HTR-8/SVneo (cell line): ENCODE data around the gene STRADB.
A peak's percentile ranks its signal among the peaks of the same experiment; 100 is the strongest.
"Not testable (repeated sequence)": the region's sequence is repeated elsewhere in the genome, so short reads cannot be mapped to it uniquely, and the experiment has no call there.

ENCODE experiments used
- DNase-seq: peaks from one replicate; pipeline ENCODE4 v3.0.0; 2011; ENCODE audit warnings: low spot score, mixed read lengths; ENCODE audit not compliant: insufficient read length
- FAIRE-seq: peaks from 2 replicates; lab custom pipeline; 2011; peaks lifted over from hg19 to GRCh38; lab: Jason Lieb, UNC

Gene STRADB

GRCh38 chr2:201451292-201452057 is at the start of gene STRADB, which contains the start of gene TRAK2:
Gene STRADB, plus strand, starts transcription at chr2:201451740. Its CDS starts 3,101 bp downstream, at chr2:201454841.
Gene TRAK2, minus strand, starts transcription at chr2:201451458. Its CDS starts 30,951 bp downstream, at chr2:201420507.
- DNase-seq (peak; percentile 91), FAIRE-seq (peak; percentile 90)

- FAIRE-seq (no peak), DNase-seq (no peak)
Measured at GRCh38 chr2:201401815-201402214, 49.7 kb upstream of the STRADB start.

GRCh38 chr2:201402651-201403562 is 48.6 kb upstream of the STRADB start:
- no peak for DNase-seq
- FAIRE-seq, result no peak

GRCh38 chr2:201403880-201404279 is 47.7 kb upstream of the STRADB start:
- FAIRE-seq, result peak; percentile 13
- no peak for DNase-seq

- FAIRE-seq (no peak), DNase-seq (no peak)
Measured at GRCh38 chr2:201404699-201405280, 46.8 kb upstream of the STRADB start.

DNA sequence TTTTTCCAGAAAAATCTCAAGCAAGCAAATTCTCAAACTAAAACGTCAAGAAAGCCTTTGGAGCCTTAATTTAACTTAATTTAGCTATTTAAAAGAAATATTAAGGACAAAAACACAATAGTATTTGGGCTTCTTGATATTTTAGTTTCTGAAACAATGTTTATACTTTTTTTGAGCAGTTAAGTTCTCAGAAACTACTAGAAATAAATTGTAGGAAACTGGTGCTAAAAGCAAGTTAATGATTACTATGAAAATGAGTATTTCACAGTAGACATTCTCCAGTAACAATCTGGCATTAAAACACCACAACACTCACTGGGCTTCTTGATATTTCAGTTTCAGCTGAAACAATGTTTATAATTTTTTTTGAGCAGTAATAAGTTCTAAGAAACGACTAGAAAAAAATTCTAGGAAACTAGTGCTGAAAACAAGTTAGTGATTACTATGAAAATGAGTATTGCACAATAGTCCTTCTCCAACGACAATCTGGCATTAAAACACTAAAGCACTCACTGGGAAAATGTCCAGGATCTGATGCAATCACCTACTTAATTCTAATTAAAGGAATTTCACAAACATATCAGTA is 45.4 kb upstream of the STRADB start:
- FAIRE-seq (no peak), DNase-seq (no peak)

DNA sequence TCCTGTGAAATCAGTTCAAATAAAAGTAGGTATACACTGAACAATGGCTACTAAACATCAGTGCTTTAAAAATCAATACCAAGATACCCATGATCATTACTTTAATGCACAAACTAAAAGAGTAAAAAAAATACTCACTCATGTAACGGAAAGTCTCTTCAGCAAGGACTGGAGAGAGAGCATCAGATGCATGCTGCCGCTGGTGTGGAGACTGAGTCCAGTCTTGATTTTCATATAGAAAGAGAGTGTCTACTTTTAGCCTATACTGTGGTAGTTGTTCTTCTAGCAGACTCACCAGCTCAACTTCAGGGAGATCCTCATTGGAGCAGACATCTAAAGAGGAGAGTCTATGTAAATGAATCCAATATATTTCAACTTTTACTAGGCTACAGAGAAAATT is 44.3 kb upstream of the STRADB start:
- DNase-seq (no peak), FAIRE-seq (no peak)

- no peak for FAIRE-seq
- DNase-seq, result no peak
Measured at GRCh38 chr2:201408931-201409330, 42.6 kb upstream of the STRADB start.

DNA sequence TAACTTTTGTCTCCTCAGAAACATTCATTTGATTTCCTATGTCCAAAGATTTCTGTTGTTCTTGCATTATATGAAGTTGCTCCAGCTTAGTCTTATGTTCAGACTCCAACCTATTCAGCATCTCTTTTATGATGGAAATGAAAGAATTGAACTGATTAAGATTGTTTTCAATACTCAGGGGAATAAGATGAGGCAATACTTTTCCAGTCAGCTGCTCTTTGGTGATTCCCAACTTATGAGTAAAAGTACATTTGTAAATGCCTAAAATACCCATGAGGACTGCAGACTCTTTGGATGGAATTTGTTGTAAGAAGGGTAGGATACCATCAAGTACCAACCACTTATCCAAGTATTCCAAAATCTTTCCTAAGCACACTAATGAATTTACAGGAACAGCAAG is 40.1 kb upstream of the STRADB start:
- FAIRE-seq (no peak), DNase-seq (no peak)

GRCh38 chr2:201413143-201413542 is 38.4 kb upstream of the STRADB start:
- no peak for FAIRE-seq

DNA sequence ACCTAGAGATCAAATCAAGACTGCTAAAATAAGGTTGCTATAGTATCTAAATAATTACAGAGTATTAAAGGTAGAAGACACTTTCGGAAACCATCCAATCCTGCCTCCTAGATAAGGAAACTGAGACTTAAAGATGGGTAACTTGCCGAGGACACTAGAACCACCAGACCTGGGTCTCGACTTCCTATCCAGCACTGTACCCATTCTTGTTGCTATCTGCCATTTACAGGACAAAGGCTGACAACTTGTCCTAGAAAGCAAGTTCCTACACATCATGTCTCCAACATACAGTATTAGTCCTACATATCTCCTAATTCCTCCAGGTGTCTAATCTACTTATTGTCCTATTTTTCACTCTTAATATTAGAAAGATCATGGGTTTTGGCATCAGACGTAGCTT is 38.0 kb upstream of the STRADB start:
- DNase-seq (no peak), FAIRE-seq (no peak)

More at GRCh38 chr2:201413143-201413542, 38.4 kb upstream of the STRADB start:
- DNase-seq, result no peak

DNA sequence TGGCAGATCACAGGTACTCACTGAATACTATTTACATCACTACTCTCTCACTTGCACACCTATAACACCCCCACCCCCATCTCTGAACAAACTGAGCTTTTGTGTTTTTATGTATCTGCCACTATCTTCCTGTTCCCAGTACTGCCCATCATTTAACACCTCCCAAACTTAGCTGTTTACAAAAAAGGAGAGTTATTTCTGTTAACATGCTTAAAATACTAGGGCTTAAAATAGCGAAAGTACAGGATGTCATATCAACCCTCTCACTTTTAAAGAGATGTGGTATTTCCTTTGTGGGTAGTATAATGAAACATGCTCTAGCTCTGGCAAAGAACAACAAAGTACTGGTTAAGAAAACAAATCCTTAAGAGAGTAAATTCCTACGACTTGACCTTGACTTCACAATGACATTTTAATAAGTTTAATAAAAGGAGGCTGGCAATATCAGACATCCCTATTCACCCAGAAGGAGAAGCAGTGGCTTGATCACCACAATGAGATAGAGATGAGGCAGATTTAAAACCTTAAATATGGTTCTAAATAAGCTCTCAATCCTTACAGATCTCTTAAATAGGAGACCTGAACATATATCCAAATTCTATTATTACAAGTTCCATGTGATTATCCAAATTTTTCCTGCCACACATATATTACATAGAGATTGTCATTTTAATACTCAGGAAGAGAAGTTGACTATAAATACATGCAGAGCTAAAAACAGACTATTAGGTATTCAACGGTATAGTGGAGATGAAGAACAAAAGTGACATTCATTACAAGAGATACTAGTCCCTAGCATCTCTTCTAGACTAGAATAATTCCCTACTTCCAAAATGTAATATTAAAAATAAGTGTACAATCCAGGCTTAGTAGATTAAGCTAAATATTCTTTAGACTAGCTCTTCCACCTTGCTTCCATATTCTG is 37.2 kb upstream of the STRADB start:
- DNase-seq (no peak), FAIRE-seq (no peak)

DNA sequence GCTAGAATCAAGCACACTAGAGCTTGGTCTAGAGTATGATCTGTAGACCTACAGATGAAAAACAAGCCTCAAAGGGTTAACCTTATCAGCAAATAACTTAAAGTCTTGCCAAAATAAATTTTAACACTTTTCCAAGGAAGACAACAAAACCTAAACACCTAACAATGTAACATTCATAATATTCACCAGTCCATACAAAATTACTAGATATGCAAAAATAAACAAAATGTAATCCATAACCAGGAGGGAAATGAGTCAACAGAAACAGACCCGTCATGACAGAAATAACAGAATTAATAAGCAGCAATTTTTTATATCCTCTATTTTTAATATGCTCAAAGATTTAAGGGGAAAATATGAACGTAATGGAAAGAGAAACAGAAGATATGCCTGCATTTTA is 36.4 kb upstream of the STRADB start:
- DNase-seq (no peak), FAIRE-seq (no peak)

GRCh38 chr2:201419057-201419635 is 32.4 kb upstream of the STRADB start:
- peak; percentile 23 for FAIRE-seq
- no peak for DNase-seq

- DNase-seq (no peak), FAIRE-seq (no peak)
Measured at GRCh38 chr2:201419986-201420385, 31.6 kb upstream of the STRADB start.

DNA sequence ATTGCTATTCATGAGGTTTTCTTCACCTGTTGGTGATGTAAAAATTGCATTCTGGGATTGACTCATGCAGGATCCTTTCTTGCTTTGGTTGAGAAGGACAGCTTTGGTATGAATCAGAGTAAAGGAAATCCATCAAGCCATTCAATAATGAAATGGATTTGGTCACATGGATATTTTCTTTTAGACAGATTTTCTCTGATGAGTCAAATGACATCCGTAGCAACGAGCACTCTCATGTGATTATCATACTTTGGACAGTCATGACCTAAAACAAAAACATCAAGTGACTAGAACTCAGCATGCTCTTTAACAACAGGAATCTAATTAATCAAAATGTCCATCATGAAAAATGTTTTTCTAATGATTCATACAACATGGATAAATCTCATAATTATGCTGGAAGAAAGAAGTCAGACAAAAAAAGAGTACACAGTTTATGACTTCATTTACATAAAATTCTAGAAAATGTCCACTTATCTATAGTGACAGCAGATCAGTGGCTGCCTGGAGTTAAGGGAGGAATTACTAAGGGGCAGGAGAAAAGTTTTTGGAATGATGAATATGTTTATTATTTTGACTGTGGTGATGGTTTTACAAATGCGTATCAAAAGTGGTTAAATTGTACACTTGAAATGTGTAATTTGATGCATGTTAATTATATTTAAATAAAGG is 31.0 kb upstream of the STRADB start:
- no peak for DNase-seq
- no peak for FAIRE-seq

- no peak for FAIRE-seq
- DNase-seq, result no peak
Measured at GRCh38 chr2:201425952-201426351, 25.6 kb upstream of the STRADB start.

DNA sequence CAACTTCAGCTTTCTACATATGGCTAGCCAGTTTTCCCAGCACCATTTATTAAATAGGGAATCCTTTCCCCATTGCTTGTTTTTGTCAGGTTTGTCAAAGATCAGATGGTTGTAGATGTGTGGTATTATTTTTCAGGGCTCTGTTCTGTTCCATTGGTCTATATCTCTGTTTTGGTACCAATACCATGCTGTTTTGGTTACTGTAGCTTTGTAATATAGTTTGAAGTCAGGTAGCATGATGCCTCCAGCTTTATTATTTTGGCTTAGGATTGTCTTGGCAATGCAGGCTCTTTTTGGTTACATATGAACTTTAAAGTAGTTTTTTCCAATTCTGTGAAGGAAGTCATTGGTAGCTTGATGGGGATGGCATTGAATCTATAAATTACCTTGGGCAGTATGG is 23.2 kb upstream of the STRADB start:
- not testable (repeated sequence) for FAIRE-seq

More for the DNA sequence above, 23.2 kb upstream of the STRADB start:
- not testable (repeated sequence) for DNase-seq
